B cell (primary cell): ENCODE results near the gene FABP3. TPM values are rescaled to one million over a fixed set of nuclear protein-coding genes. Genes with fewer than 3 reads are reported as not detected.

Source experiments
- ATAC-seq: fragments of 200-7000 bp; cut with Tn5 transposase; one replicate; pipeline ENCODE4 v1.10.0; 2021; ENCODE audit warnings: low read depth, mild to moderate bottlenecking, moderate number of reproducible peaks, moderate library complexity
- CTCF ChIA-PET: fragments of 350-600 bp; sonication (Branson Sonifier 250); formaldehyde crosslinking; loops from one replicate; lab custom pipeline; 2021; ENCODE audit warnings: antibody characterized with exemption, inconsistent platforms; lab: Charles Lee
- POLR2A ChIA-PET: fragments of 350-600 bp; sonication (Branson Sonifier 250); formaldehyde crosslinking; loops from one replicate; lab custom pipeline; 2021; ENCODE audit warnings: antibody characterized with exemption; lab: Charles Lee
- DNase-seq: peaks from one replicate; pipeline ENCODE4 v3.0.0; 2013
- H2AFZ ChIP-seq: 2 replicates; pipeline ENCODE4 v1.6.1; 2012; ENCODE audit warnings: mild to moderate bottlenecking, low read depth, low read length; ENCODE audit not compliant: insufficient read depth, poor library complexity, severe bottlenecking
- H3K27ac ChIP-seq, 2 donors: 1 replicate in 1 of 2; 2 replicates in 1 of 2; pipeline ENCODE4 v1.5.1; 2012 to 2013; ENCODE audit warnings: low read length in 2 of 2, mild to moderate bottlenecking in 2 of 2, moderate library complexity in 1 of 2
- H3K27me3 ChIP-seq, 4 experiments: fragments of 200-600 bp in 1 of 4; sonication (generic) in 1 of 4; replicated peaks in 1 of 4; 1 replicate in 2 of 4; 2 replicates in 2 of 4; pipeline versions ENCODE4 v1.6.1 to v1.7.0; 2013 to 2016; ENCODE audit warnings: low read length in 3 of 4, mild to moderate bottlenecking in 2 of 4, mixed read lengths in 1 of 4, moderate library complexity in 1 of 4; ENCODE audit not compliant: insufficient read depth in 4 of 4, control insufficient read depth in 3 of 4; ENCODE audit errors: control extremely low read depth in 1 of 4
- H3K36me3 ChIP-seq, 2 experiments: replicated peaks in 1 of 2; 1 replicate in 1 of 2; 2 replicates in 1 of 2; pipeline versions ENCODE4 v1.6.1 to v1.7.1; 2013; ENCODE audit warnings: low read length in 1 of 2; ENCODE audit not compliant: insufficient read depth in 2 of 2, control insufficient read depth in 1 of 2; ENCODE audit errors: control extremely low read depth in 1 of 2, extremely low read depth in 1 of 2
- H3K4me1 ChIP-seq, 2 donors: fragments of 200-600 bp in 1 of 2; sonication (generic) in 1 of 2; 1 replicate in 1 of 2; 2 replicates in 1 of 2; pipeline versions ENCODE4 v1.5.1 to v1.6.1; 2013 to 2017; ENCODE audit warnings: low read length in 2 of 2; ENCODE audit not compliant: control insufficient read depth in 2 of 2, insufficient read depth in 2 of 2
- H3K4me2 ChIP-seq: replicated peaks from 2 replicates; pipeline ENCODE3; 2012; ENCODE audit warnings: mild to moderate bottlenecking, low read depth, low read length; ENCODE audit not compliant: poor library complexity, severe bottlenecking
- H3K4me3 ChIP-seq, 5 experiments: fragments of 200-600 bp in 1 of 5; sonication (generic) in 1 of 5; 1 replicate in 3 of 5; 2 replicates in 2 of 5; pipeline versions ENCODE4 v1.5.1 to v1.7.0; 2011 to 2016; ENCODE audit warnings: low read length in 4 of 5, mild to moderate bottlenecking in 4 of 5, low read depth in 2 of 5, control low read depth in 1 of 5, moderate library complexity in 1 of 5; ENCODE audit not compliant: insufficient read depth in 1 of 5; ENCODE audit errors: control extremely low read depth in 1 of 5, extremely low read depth in 1 of 5
- H3K79me2 ChIP-seq: fragments of 200-600 bp; sonication (generic); one replicate; pipeline ENCODE4 v1.6.0; 2016; ENCODE audit warnings: low read length; ENCODE audit not compliant: control insufficient read depth, insufficient read depth
- H3K9ac ChIP-seq: fragments of 200-600 bp; sonication (generic); 2 replicates; pipeline ENCODE4 v1.6.1; 2017; ENCODE audit warnings: mild to moderate bottlenecking, low read length, moderate library complexity
- H3K9me3 ChIP-seq, 3 donors: one replicate each; pipeline versions ENCODE4 v1.6.1 to v1.7.1; 2013; ENCODE audit warnings: low read length in 2 of 3; ENCODE audit not compliant: control insufficient read depth in 2 of 3, insufficient read depth in 1 of 3; ENCODE audit errors: control extremely low read depth in 1 of 3
- H4K20me1 ChIP-seq: 2 replicates; pipeline ENCODE4 v1.6.0; 2012; ENCODE audit warnings: mild to moderate bottlenecking, low read length; ENCODE audit not compliant: insufficient read depth, control insufficient read depth, poor library complexity, severe bottlenecking
- H3K27ac Mint-ChIP-seq: one replicate; pipeline ENCODE4 v1.8.0; 2021; ENCODE audit warnings: mixed read lengths
- H3K27me3 Mint-ChIP-seq: one replicate; pipeline ENCODE4 v1.8.0; 2021; ENCODE audit warnings: mixed read lengths
- H3K4me1 Mint-ChIP-seq: one replicate; pipeline ENCODE4 v1.8.0; 2021; ENCODE audit warnings: mixed read lengths
- H3K4me3 Mint-ChIP-seq: one replicate; pipeline ENCODE4 v1.8.0; 2021; ENCODE audit warnings: mixed read lengths
- H3K9me3 Mint-ChIP-seq: one replicate; pipeline ENCODE4 v1.8.0; 2022; ENCODE audit warnings: mixed read lengths; ENCODE audit not compliant: insufficient read depth
- EZH2 ChIP-seq: IDR thresholded peaks from 2 replicates; pipeline ENCODE4 v1.6.1; 2012; ENCODE audit warnings: borderline replicate concordance, low read depth, mild to moderate bottlenecking, moderate library complexity, low read length; ENCODE audit not compliant: insufficient read depth, poor library complexity, severe bottlenecking
- WGBS: methylation state at CpG from one replicate; pipeline ENCODE4 v1.1.5; 2013; ENCODE audit warnings: missing lambda C conversion rate; ENCODE audit not compliant: insufficient coverage; 5-methylcytosine and 5-hydroxymethylcytosine counted together
- intact Hi-C: fragments of 100-400 bp; cut with micrococcal nuclease; formaldehyde crosslinking; loops from one replicate; pipeline ENCODE4 v1.10.0; 2022
- polyA plus RNA-seq: library from polyadenylated mRNA; depleted of rRNA; stranded (reverse); fragments of >200 nt; gene quantifications from 2 replicates; pipeline ENCODE4 v1.2.3, GENCODE V29; 2012
- total RNA-seq, 2 donors: library from RNA; stranded (reverse); fragments of 120-200 nt in 1 of 2; gene quantifications; 1 replicate in 1 of 2; 2 replicates in 1 of 2; pipeline versions ENCODE4 v1.2.3 to v1.2.4, GENCODE V29; 2013 to 2022
- TF ChIP-seq, protein P1 (sequence below): fragments of 200-600 bp; IDR thresholded peaks from one replicate; pipeline ENCODE4 v1.8.0; 2022; ENCODE audit warnings: antibody characterized with exemption, mild to moderate bottlenecking

Gene FABP3
- total and polyA plus RNA-seq, 2 donors (not counting 1 experiment from before 2014, with no cell fraction given), result not detected

DNA sequence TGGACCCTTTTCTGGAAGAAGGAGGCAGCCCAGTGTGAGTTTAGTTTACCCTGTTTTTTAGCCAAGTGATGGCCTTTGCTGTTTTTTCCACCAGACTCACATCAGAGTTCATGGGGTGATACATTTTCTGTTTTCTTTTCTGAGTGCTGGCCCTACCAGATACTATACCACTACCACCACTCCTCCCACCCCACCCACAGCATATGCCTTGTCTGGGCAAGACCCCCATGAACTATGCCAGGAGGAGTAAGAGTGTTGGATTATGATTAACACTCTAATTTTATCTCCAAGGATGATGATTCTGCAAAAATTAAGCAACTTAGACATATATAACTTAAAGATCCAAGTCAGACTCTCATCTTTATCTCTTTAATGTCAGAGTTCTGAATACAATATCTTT, 26.1 kb downstream of the FABP3 start:
- DNase-seq, result no peak
- Histone ChIP-seq H3K79me2 (no peaks in the 10 kb centered on the region), H4K20me1 (no peaks in the 10 kb centered on the region), H3K9ac (no peak overlapping the region), H2AFZ (no peak overlapping the region), H3K4me3 (no peak overlapping the region), H3K27me3 (no peaks in the 10 kb centered on the region), H3K36me3 (peaks cover 0 to 30% of the 10 kb centered on the region in 2 experiments), H3K4me2 (no peak overlapping the region), H3K27ac (no peak overlapping the region), H3K9me3 (no peaks in the 10 kb centered on the region), H3K4me1 (peaks cover 9 to 12% of the 10 kb centered on the region in 2 donors)
- H3K9me3 Mint-ChIP-seq, result no peaks in the 10 kb centered on the region
- H3K4me1 Mint-ChIP-seq, result peaks cover 11% of the 10 kb centered on the region
- TF ChIP-seq, protein P1, sequence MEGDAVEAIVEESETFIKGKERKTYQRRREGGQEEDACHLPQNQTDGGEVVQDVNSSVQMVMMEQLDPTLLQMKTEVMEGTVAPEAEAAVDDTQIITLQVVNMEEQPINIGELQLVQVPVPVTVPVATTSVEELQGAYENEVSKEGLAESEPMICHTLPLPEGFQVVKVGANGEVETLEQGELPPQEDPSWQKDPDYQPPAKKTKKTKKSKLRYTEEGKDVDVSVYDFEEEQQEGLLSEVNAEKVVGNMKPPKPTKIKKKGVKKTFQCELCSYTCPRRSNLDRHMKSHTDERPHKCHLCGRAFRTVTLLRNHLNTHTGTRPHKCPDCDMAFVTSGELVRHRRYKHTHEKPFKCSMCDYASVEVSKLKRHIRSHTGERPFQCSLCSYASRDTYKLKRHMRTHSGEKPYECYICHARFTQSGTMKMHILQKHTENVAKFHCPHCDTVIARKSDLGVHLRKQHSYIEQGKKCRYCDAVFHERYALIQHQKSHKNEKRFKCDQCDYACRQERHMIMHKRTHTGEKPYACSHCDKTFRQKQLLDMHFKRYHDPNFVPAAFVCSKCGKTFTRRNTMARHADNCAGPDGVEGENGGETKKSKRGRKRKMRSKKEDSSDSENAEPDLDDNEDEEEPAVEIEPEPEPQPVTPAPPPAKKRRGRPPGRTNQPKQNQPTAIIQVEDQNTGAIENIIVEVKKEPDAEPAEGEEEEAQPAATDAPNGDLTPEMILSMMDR, result no peak
- no peak for TF ChIP-seq EZH2
- ATAC-seq, result no peak
- ChIA-PET POLR2A (no interaction called here), CTCF (no interaction called here)
- no peak overlapping the region for H3K4me3 Mint-ChIP-seq
- no peak overlapping the region for H3K27ac Mint-ChIP-seq
- no peaks in the 10 kb centered on the region for H3K27me3 Mint-ChIP-seq
- intact Hi-C loops, result no loop called here

DNA sequence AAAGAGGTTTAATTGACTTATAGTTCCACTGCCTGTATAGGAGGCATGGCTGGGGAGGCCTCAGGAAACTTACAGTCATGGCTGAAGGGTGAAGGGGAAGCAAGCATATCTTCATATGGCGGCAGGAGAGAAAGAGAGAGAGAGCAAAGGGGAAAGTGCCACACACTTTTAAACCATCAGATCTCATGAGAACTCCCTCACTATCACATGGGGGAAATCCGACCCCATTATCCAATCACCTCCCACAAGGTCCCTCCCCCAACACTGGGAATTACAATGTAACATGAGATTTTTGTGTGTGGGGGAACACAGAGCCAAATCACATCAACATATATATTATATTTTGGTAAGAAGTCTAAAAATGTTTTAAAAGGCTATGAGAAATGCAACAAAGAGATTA, 27.2 kb downstream of the FABP3 start:
- CTCF ChIA-PET, result no interaction called here
- TF ChIP-seq EZH2, result no peak
- TF ChIP-seq, protein P1, result no peak

More for the DNA sequence above, 27.2 kb downstream of the FABP3 start:
- no CpG with 5 or more reads among the region's 2 CpGs for WGBS
- no peaks in the 10 kb centered on the region for H3K79me2 ChIP-seq
- no peaks in the 10 kb centered on the region for H3K9me3 ChIP-seq
- intact Hi-C loops, result no loop called here
- no peak overlapping the region for H3K27ac ChIP-seq
- H4K20me1 ChIP-seq, result no peaks in the 10 kb centered on the region
- no peak for DNase-seq
- Mint-ChIP-seq H3K4me3 (no peak overlapping the region), H3K27ac (no peak overlapping the region), H3K27me3 (no peaks in the 10 kb centered on the region), H3K4me1 (peaks cover 11% of the 10 kb centered on the region), H3K9me3 (no peaks in the 10 kb centered on the region)
- H3K36me3 ChIP-seq, result peaks cover 0 to 23% of the 10 kb centered on the region in 2 experiments
- no peak overlapping the region for H3K4me2 ChIP-seq
- POLR2A ChIA-PET, result no interaction called here
- no peak for ATAC-seq
- peaks cover 9 to 12% of the 10 kb centered on the region in 2 donors for H3K4me1 ChIP-seq
- H3K4me3 ChIP-seq, result no peak overlapping the region
- no peaks in the 10 kb centered on the region for H3K27me3 ChIP-seq
- H2AFZ ChIP-seq, result no peak overlapping the region
- no peak overlapping the region for H3K9ac ChIP-seq
